Thymus (tissue), 11 donors: ENCODE data around the gene MRPL50. TPM values are rescaled to one million over a fixed set of nuclear protein-coding genes. Genes with fewer than 3 reads are reported as not detected.
"Not testable (repeated sequence)": the region's sequence is repeated elsewhere in the genome, so short reads cannot be mapped to it uniquely, and the experiment has no call there.

Experiments
- DNase-seq, 9 donors: peaks; one replicate each; pipeline ENCODE4 v3.0.0-alpha.2; 2013; ENCODE audit warnings: low spot score in 9 of 9, low read depth in 6 of 9, missing footprints in 1 of 9
- H3K27ac ChIP-seq, 2 donors: one replicate each; pipeline ENCODE4 v1.5.1; 2013; ENCODE audit warnings: control low read depth in 1 of 2, low read depth in 1 of 2, low read length in 1 of 2, mild to moderate bottlenecking in 1 of 2, moderate library complexity in 1 of 2
- H3K27me3 ChIP-seq, 2 donors: one replicate each; pipeline ENCODE4 v1.5.1; 2013; ENCODE audit warnings: low read length in 1 of 2; ENCODE audit not compliant: control insufficient read depth in 2 of 2, insufficient read depth in 1 of 2
- H3K36me3 ChIP-seq, 2 donors: one replicate each; pipeline ENCODE4 v1.5.1; 2013; ENCODE audit warnings: low read length in 1 of 2, mild to moderate bottlenecking in 1 of 2, moderate library complexity in 1 of 2; ENCODE audit not compliant: control insufficient read depth in 2 of 2, insufficient read depth in 2 of 2
- H3K4me1 ChIP-seq, 2 donors: one replicate each; pipeline ENCODE4 v1.5.1; 2013; ENCODE audit warnings: low read length in 2 of 2; ENCODE audit not compliant: control insufficient read depth in 2 of 2, insufficient read depth in 2 of 2
- H3K4me3 ChIP-seq, 2 donors: one replicate each; pipeline ENCODE4 v1.5.1; 2013; ENCODE audit warnings: low read length in 2 of 2, control low read depth in 1 of 2, mild to moderate bottlenecking in 1 of 2
- H3K9me3 ChIP-seq, 2 donors: one replicate each; pipeline ENCODE4 v1.5.1; 2013; ENCODE audit warnings: low read length in 1 of 2, mild to moderate bottlenecking in 1 of 2; ENCODE audit not compliant: control insufficient read depth in 2 of 2, insufficient read depth in 1 of 2
- WGBS: extraction: QIAGEN DNeasy Blood & Tissue Kit; methylation state at CpG from one replicate; pipeline ENCODE4 v1.1.7; 2013; 5-methylcytosine and 5-hydroxymethylcytosine counted together
- polyA plus RNA-seq: library from polyadenylated mRNA; stranded (reverse); fragments of 200-250 nt; gene quantifications from one replicate; pipeline ENCODE4 v1.2.3, GENCODE V29; 2013
- total RNA-seq: library from RNA; stranded (reverse); fragments of 120-200 nt; gene quantifications from one replicate; pipeline ENCODE4 v1.2.4, GENCODE V29; 2013
- donor health status: healthy.

Gene MRPL50
- total and polyA plus RNA-seq, 2 donors = 13.5 to 15.7 TPM

DNA sequence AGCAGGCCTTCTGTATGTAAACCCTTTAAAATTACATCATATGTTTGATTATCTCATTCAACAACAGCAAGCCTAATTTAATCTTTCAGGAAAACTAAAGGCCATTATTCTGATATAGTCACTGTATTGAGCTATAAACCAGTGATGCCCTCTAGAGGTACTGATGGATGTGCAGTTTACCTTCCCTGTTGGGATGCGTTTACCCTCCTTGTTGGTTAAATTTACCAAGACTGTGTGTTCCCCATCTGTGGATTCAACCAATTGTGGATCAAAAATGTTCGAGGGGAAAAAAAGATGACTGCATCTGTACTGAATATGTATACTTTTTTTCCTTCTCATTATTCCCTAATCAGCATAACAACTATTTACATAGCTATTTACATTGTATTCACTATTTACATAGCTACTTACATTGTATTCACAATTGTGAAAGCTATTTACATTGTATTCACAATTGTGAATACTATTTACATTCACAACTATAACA, 9.9 kb downstream of the MRPL50 start:
- 98% methylated on average over 2 of the region's 2 CpGs for WGBS
- Histone ChIP-seq H3K9me3 (no peaks in the 10 kb centered on the region), H3K36me3 (peaks cover 7 to 21% of the 10 kb centered on the region in 2 donors), H3K4me1 (no peaks in the 10 kb centered on the region), H3K27ac (no peak overlapping the region), H3K4me3 (no peak overlapping the region), H3K27me3 (no peaks in the 10 kb centered on the region)
- no peak for DNase-seq

DNA sequence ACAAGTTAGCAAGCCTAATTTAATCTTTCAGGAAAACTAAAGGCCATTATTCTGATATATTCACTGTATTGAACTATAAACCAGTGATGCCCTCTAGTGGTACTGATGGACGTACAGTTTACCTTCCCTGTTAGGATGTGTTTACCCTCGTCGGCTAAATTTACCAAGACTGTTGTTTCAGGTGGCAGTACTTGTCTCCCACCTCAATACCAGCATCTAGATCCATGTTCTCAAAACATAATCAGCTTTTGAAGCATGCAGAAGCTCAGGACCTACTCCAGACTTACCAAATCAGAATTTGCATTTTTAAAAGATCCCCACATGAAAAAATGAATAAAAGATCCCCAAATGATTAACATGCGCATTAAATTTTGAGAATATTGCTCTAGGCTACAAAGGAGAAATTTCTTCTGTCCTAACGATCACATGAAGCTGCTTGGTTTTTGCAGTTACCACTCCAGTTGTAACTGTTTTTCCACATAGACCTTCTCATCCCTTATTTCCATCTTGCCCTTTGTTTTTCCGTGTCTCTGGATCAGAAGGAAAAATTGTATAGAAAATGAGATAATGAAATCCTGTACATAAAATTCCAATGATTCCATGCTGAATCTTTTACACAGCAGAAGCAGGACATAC, 10.4 kb downstream of the MRPL50 start:
- 75% methylated on average over 6 of the region's 6 CpGs for WGBS
- H3K27me3 ChIP-seq = no peaks in the 10 kb centered on the region
- DNase-seq = peak in 1 of 9 donors; percentile 33
- H3K4me3 ChIP-seq = no peak overlapping the region
- peaks cover 7 to 21% of the 10 kb centered on the region in 2 donors for H3K36me3 ChIP-seq
- no peaks in the 10 kb centered on the region for H3K4me1 ChIP-seq
- no peaks in the 10 kb centered on the region for H3K9me3 ChIP-seq
- H3K27ac ChIP-seq = no peak overlapping the region

DNA sequence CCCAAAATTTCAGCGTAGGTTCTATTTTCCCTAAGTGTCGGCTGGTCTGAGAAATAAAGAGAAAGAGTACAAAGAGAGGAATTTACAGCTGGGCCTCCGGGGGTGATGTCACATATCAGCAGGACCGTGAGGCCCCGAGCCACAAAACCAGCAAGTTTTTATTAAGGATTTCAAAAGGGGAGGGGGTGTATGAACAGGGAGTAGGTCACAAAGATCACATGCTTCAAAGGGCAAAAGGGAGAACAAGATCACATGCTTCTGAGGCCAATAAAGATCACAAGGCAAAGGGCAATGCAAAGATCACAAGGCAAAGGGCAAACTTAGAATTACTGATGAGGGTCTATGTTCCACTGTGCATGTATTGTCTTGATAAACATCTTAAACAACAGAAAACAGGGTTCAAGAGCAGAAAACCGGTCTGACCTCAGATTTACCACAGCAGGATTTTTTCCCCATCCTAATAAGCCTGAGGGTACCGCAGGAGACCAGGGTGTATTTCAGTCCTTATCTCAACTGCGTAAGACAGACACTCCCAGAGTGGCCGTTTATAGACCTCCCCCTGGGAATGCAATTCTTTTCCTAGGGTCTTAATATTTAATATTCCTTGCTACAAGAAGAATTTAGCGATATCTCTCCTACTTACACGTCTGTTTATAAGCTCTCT, 13.4 kb downstream of the MRPL50 start, which contains the start of gene BAAT:
Gene BAAT (minus strand): TSS at position 134 of the 664 bp plus-strand sequence. CDS start 13,602 bp downstream, outside the sequence.
- not testable (repeated sequence) for H3K27me3 ChIP-seq, H3K9me3 ChIP-seq, H3K4me3 ChIP-seq, H3K27ac ChIP-seq, DNase-seq, H3K4me1 ChIP-seq
- WGBS = 97% methylated on average over 11 of the region's 11 CpGs
- peaks cover 0 to 14% of the 10 kb centered on the region in 2 donors for H3K36me3 ChIP-seq

DNA sequence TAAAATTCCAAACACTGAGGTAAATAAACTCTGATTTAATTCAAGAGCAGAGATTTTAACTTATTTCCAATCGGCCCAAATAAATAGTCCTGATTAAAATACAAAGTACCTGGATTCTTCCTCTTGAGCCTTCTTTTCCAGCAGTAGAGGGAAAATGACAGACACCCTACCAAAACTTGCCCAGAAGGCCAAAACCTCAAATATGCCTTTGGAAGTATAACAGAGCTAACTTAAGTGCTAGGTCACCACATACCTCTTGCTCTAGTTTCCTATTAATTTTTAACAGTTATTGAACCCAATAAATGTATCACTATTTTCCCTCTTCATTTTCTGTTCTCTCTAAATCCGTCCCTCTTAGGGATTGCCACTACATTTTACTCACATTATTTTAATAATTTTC, 15.1 kb downstream of the MRPL50 start:
- no peaks in the 10 kb centered on the region for H3K4me1 ChIP-seq
- H3K4me3 ChIP-seq = no peak overlapping the region
- H3K27ac ChIP-seq = no peak overlapping the region
- no peaks in the 10 kb centered on the region for H3K9me3 ChIP-seq
- no peaks in the 10 kb centered on the region for H3K27me3 ChIP-seq
- WGBS = 92% methylated on average over 2 of the region's 2 CpGs
- no peak for DNase-seq
- peaks cover 0 to 4% of the 10 kb centered on the region in 2 donors for H3K36me3 ChIP-seq

DNA sequence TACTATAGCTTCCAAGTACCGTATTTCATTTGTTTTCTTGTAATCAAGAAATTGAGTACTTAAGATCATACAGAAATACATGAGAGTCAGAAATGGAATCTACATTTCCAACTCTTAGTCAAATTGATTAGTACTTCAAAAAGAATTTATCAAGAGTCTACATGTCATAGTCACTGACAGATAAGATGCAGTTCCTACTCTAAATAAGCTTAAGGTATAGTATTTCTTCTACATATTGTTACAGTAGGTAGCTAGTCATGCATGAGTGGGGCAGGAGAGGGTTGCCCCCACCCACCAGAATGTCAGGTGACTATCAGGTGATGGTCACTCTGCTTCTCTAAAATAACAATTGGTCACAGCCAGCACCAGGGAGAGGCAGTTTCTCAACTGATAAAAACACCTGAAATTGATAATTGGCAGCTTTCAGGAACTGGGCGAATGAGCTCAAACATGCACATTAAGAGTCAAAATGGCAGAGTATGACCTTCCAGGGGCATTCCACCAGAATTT, 16.5 kb downstream of the MRPL50 start:
- Histone ChIP-seq H3K4me1 (no peaks in the 10 kb centered on the region), H3K4me3 (no peak overlapping the region), H3K9me3 (no peaks in the 10 kb centered on the region), H3K27me3 (no peaks in the 10 kb centered on the region), H3K36me3 (no peaks in the 10 kb centered on the region), H3K27ac (no peak overlapping the region)
- 94% methylated on average over 2 of the region's 2 CpGs for WGBS
- DNase-seq = no peak

DNA sequence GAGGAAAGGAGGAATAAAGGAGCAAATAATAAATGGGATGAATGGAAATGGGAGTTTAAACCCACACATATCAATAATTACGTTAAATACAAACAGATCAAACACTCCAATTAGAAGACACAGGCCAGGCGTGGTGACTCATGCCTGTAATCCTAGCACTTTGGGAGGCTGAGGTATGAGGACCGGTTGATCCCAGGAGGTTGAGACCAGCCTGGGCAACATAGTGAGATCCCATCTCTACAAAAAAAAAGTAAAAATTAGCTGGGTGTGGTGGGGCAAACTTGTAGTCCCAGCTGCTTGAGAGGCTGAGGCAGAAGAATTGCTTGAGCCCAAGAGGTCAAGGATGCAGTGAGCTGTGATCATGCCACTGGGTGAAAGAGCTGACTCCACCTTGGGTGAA, 17.3 kb downstream of the MRPL50 start:
- Histone ChIP-seq H3K4me1 (no peaks in the 10 kb centered on the region), H3K36me3 (no peaks in the 10 kb centered on the region), H3K27me3 (no peaks in the 10 kb centered on the region), H3K9me3 (no peaks in the 10 kb centered on the region), H3K27ac (no peak overlapping the region), H3K4me3 (no peak overlapping the region)
- no peak for DNase-seq
- WGBS = 98% methylated on average over 3 of the region's 3 CpGs

DNA sequence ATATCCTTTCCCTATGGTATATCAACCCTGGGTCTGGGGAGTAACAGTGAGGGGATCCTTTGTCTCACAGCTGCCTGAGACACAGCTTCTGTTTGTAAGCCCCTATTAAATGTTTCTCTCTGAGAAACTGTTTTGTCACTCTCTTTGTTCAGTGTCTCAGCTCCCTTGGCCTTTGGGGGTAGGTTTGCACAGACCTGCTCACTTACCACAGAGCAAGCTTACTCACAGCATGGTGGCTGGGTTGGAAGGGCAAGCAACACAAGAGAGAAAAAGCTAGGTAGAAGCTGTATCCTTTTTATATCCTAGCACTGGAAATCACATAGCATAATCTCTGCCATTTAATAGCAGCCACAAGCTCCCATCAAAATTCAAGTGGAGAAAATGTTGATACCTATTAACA, 18.1 kb downstream of the MRPL50 start:
- no peak for DNase-seq
- H3K4me1 ChIP-seq = no peaks in the 10 kb centered on the region
- H3K27ac ChIP-seq = no peak overlapping the region
- no peaks in the 10 kb centered on the region for H3K36me3 ChIP-seq
- no peaks in the 10 kb centered on the region for H3K9me3 ChIP-seq
- no peaks in the 10 kb centered on the region for H3K27me3 ChIP-seq
- H3K4me3 ChIP-seq = no peak overlapping the region

DNA sequence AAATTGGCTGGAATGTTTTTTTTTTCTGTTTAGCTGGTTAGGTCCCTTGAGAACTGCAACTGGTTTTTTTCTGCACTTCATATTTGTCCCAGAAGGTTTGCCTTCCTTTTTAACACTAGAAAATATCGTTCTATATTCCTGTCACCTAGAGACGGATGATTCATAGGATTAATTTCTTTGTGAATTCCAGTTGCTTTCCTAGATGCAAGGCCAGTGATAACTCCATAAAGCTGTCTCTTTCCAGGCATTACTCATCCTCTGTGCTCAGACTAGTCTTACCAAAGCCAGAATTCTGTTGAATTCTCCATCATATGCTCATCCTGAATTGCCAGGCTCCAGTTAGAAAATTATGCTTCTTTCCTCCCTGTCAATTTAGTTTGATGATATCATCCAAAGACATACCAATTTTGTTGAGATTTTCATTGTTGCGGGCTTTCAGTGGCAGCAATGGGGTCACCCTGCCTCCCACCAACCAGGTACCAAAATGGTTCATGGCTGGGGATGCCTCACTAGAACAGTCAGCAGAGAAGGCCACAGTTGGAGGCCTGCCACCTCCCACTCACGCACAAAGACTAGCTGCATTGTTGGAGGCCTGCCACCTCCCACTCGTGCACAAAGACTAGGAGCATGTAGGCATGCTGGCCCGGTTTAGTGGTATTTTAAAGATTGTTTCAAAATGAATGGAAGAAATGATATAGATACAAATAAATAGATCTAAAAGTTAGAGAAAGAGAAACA, 22.1 kb downstream of the MRPL50 start:
- H3K4me3 ChIP-seq = no peak overlapping the region

DNA sequence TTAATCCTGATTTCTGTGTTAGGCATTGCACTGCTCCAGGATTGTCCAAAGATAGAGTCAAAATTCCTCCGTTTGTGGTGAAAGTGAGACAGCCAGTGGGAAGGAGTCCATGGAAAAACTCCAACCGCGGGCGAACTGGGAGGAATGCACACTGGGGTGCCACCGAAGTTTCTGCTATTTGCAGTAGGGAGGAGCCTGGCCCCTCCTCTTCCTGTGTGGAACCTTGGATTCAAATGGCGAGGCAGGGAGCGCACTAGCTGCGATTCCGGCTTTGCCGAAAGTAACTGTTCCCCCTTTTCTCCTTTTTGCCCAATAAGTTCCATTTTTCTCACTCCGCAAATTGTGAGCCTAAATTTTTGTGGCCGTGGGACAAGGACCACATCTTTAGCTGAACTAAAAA, 22.9 kb downstream of the MRPL50 start:
- no peak overlapping the region for H3K4me3 ChIP-seq
- no peaks in the 10 kb centered on the region for H3K36me3 ChIP-seq
- no peaks in the 10 kb centered on the region for H3K27me3 ChIP-seq
- no peaks in the 10 kb centered on the region for H3K9me3 ChIP-seq
- DNase-seq = no peak
- H3K4me1 ChIP-seq = no peaks in the 10 kb centered on the region
- WGBS = 94% methylated on average over 12 of the region's 12 CpGs
- H3K27ac ChIP-seq = no peak overlapping the region

More for the DNA sequence above, 22.1 kb downstream of the MRPL50 start:
- DNase-seq = no peak
- 94% methylated on average over 6 of the region's 6 CpGs for WGBS
- H3K36me3 ChIP-seq = no peaks in the 10 kb centered on the region
- no peaks in the 10 kb centered on the region for H3K4me1 ChIP-seq
- H3K9me3 ChIP-seq = no peaks in the 10 kb centered on the region
- no peaks in the 10 kb centered on the region for H3K27me3 ChIP-seq
- H3K27ac ChIP-seq = no peak overlapping the region
